ENCODE data around the gene ANGPTL2. TPM values are rescaled to one million over a fixed set of nuclear protein-coding genes. Genes with fewer than 3 reads are reported as not detected.

The ANGPTL2 gene
- total RNA-seq, 1 experiment from 2014 or later = 5.1 TPM

DNA sequence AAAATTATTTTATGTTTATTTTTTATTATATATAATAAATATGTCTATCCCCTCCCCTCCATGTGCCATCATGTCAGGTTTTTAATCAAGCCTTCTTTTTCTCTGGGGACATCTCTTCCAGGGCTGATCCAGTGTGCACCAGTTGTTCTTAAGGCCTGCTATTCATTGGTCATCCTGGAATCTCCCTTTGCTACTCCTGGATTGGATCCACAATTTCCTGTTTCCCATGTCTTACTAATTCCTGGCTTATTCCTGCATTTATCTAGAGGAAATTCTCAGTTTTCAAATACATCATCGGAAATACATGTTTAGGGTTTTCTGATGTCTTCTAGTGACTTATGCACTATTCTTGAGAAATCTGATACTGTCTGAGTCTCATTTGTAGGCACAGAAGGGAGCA is 56.8 kb downstream of the ANGPTL2 start:
- Histone ChIP-seq H4K91ac (ENCODE audit: insufficient read length, low read depth, low read length) (no peak overlapping the region), H4K5ac (ENCODE audit: insufficient read length, low read depth, low read length) (no peak overlapping the region), H3K4ac (ENCODE audit: low read depth, low read length) (no peak overlapping the region), H2BK20ac (ENCODE audit: low read depth, low read length, poor library complexity, severe bottlenecking) (no peak overlapping the region), H2BK15ac (ENCODE audit: low read depth, low read length) (no peak overlapping the region), H3K23me2 (ENCODE audit: insufficient read length, low read depth, low read length, poor library complexity, severe bottlenecking) (no peaks in the 10 kb centered on the region), H3T11ph (ENCODE audit: low read length) (no peak overlapping the region), H3K14ac (ENCODE audit: insufficient read depth, low read length) (no peak overlapping the region), H3K9ac (ENCODE audit: extremely low read depth, insufficient read length, low read length) (no peak overlapping the region), H3K79me2 (ENCODE audit: insufficient read depth, low read length) (no peaks in the 10 kb centered on the region), H2AK5ac (ENCODE audit: insufficient read length, low read length) (no peak overlapping the region), H2BK120ac (ENCODE audit: low read depth, low read length, poor library complexity, severe bottlenecking) (no peak overlapping the region), H3K79me1 (ENCODE audit: insufficient read depth, low read depth, low read length, poor library complexity, severe bottlenecking) (no peaks in the 10 kb centered on the region), H3K27me3 (ENCODE audit: insufficient read depth, low read length) (no peaks in the 10 kb centered on the region), H3K9me3 (ENCODE audit: control insufficient read depth, low read depth, low read length) (no peaks in the 10 kb centered on the region), H4K8ac (replicated peaks; ENCODE audit: insufficient read length, low read depth, low read length) (no peak overlapping the region), H3K4me1 (ENCODE audit: insufficient read depth, low read length) (peaks cover 5% of the 10 kb centered on the region), H2BK12ac (ENCODE audit: insufficient read length, low read depth, low read length) (no peak overlapping the region), H3K4me2 (ENCODE audit: insufficient read depth, insufficient read length, low read length) (no peak overlapping the region), H3K56ac (ENCODE audit: insufficient read length, low read depth, low read length) (no peak overlapping the region), H3K23ac (ENCODE audit: insufficient read length, low read depth, low read length) (no peak overlapping the region), H3K18ac (ENCODE audit: insufficient read length, low read depth, low read length) (no peak overlapping the region), H4K20me1 (ENCODE audit: control insufficient read depth, insufficient read depth, insufficient read length) (no peaks in the 10 kb centered on the region), H3K27ac (ENCODE audit: insufficient read length, low read depth, low read length) (no peak overlapping the region), H2AFZ (ENCODE audit: low read length) (no peak overlapping the region), H2BK5ac (ENCODE audit: insufficient read length, low read length) (no peak overlapping the region)
- no CpG with 5 or more reads among the region's 1 CpG for WGBS (ENCODE audit: extremely low coverage, insufficient read length, low lambda C conversion rate)
- Mint-ChIP-seq H3K36me3 (ENCODE audit: insufficient read depth in 1 of 3, low read depth in 3 of 3) (peaks cover 0 to 5% (median 3%) of the 10 kb centered on the region in 3 experiments; a peak in 2 of 7 replicates), H3K27me3 (ENCODE audit: low read depth) (no peaks in the 10 kb centered on the region), H3K9me3 (no peaks in the 10 kb centered on the region), H3K27ac (no peak overlapping the region), H3K4me3 (no peak overlapping the region), H3K4me1 (peaks cover 12 to 16% of the 10 kb centered on the region in 2 experiments)
- TF ChIP-seq CTCF (conservative IDR thresholded peaks at IDR 0.05) = no peak
- no peak for DNase-seq
